Osteoblast (primary cell): Measurements from ENCODE around the gene GRK1. TPM values are rescaled to one million over a fixed set of nuclear protein-coding genes. Genes with fewer than 3 reads are reported as not detected.

ENCODE experiments used
- DNase-seq: peaks from one replicate; pipeline ENCODE4 v3.0.0; 2011; ENCODE audit warnings: low spot score, mixed read lengths; ENCODE audit not compliant: insufficient read length; ENCODE audit errors: missing footprints
- H2AFZ ChIP-seq: 2 replicates; pipeline ENCODE4 v1.6.0; 2011; ENCODE audit warnings: mild to moderate bottlenecking, low read length
- H3K27ac ChIP-seq: 2 replicates; pipeline ENCODE4 v1.5.1; 2011; ENCODE audit warnings: mild to moderate bottlenecking, low read depth, low read length, moderate library complexity
- H3K27me3 ChIP-seq: 2 replicates; pipeline ENCODE4 v1.6.0; 2012; ENCODE audit warnings: mild to moderate bottlenecking, control low read depth, inconsistent platforms, low read length, moderate library complexity; ENCODE audit not compliant: insufficient read depth
- H3K36me3 ChIP-seq: 2 replicates; pipeline ENCODE4 v1.5.1; 2011; ENCODE audit warnings: mild to moderate bottlenecking, low read length, control low read depth, moderate library complexity; ENCODE audit not compliant: insufficient read depth
- H3K4me1 ChIP-seq: 2 replicates; pipeline ENCODE4 v1.5.1; 2011; ENCODE audit warnings: mild to moderate bottlenecking, low read length, control low read depth, moderate library complexity; ENCODE audit not compliant: insufficient read depth
- H3K4me2 ChIP-seq: 2 replicates; pipeline ENCODE4 v1.6.0; 2011; ENCODE audit warnings: mild to moderate bottlenecking, low read length; ENCODE audit not compliant: insufficient read depth
- H3K4me3 ChIP-seq: fragments of 200-600 bp; sonication (generic); 3 replicates; pipeline ENCODE4 v1.5.1; 2012; ENCODE audit warnings: mild to moderate bottlenecking, low read length, inconsistent platforms; ENCODE audit not compliant: insufficient read depth
- H3K79me2 ChIP-seq: 2 replicates; pipeline ENCODE4 v1.6.0; 2012; ENCODE audit warnings: mild to moderate bottlenecking, low read length, control low read depth, inconsistent platforms; ENCODE audit not compliant: insufficient read depth
- H3K9me3 ChIP-seq: 2 replicates; pipeline ENCODE4 v1.5.1; 2011; ENCODE audit warnings: low read depth, low read length, control low read depth
- H4K20me1 ChIP-seq: 2 replicates; pipeline ENCODE4 v1.6.0; 2012; ENCODE audit warnings: mild to moderate bottlenecking, low read length, control low read depth; ENCODE audit not compliant: insufficient read depth
- CTCF ChIP-seq: IDR thresholded peaks from 2 replicates; pipeline ENCODE4 v1.5.1; 2011; ENCODE audit warnings: mild to moderate bottlenecking, low read depth, low read length, moderate library complexity; ENCODE audit errors: extremely low read depth
- total RNA-seq: library from RNA; depleted of rRNA; stranded (reverse); fragments of >200 nt; gene quantifications from 2 replicates; pipeline ENCODE4 v1.2.3, GENCODE V29; 2012

Gene GRK1
- total RNA-seq, 1 donor = not detected

DNA sequence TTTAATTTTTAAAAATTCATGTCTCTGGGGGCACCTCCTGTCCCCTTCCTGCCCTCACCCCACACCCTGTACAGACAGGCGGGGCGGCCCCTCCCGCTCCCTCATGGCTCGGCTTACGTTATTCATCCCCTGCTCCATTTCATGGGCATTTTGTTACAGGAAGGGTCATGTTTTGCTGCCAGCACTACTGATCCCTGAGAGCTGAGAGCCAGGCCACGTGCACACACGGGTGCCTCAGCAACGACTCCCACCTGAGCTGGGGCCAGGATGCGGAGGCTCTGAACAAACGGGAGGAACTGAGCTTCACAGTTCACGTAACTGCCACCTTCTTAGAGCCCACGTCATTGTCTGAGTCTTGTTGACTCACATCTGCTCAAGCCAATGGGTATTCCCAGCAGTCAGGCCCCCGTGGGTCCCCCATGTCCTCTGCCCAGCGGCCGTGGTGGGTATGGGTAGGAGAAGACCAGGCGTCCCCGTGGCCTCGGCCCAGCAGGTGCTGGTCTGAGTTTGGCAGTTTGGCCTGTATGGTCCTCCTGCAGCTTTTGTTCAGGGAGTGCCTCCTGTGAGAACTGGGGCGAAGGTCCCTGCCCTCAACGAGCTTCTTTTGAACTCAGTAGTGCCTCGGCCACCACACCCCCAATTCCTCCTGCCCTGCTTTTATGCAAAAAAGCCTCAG lies 75.6 kb downstream of the GRK1 start:
- Histone ChIP-seq H2AFZ (no peak overlapping the region), H3K4me2 (peak overlapping the region; percentile 38)
- no peak for TF ChIP-seq CTCF

DNA sequence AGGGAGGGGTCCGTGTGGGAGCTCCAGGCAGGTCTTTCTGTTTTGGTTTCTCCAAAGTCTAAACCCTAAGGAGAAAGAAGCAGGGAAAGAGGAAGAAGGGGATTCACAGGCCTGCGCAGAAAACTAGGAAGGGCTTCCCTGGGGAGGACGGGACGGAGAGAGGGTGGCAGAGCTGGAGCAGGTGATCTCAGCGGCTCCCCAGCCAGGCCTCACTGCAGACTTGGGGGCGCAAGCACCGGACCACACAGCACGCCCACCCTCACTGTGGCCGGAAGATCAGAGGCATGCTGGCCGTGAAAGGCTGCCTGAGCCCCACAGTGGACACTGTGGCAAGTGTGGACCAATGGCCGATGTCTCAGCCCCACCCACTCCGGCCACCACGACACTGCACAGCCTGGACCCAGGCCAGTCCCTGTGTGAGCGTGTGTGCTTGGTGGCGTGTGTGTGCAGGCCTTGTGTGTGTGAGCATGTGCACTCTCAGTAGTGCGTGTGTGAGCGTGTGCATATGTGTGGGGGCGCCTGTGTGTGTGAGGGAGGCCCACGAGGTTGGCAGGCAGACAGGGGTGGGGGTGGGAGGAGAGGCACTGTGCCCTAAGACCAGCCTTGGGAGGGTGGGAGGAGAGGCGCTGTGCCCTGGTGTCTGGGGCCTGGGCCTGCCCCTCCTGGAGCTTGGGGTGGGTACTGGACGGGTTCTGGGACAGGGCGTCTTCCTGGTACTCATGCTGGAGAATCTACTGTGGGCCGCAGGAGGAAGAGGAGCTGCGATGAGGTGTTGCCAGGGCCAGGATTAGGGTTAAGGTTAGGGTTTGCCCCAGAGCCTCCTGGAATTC lies 76.6 kb downstream of the GRK1 start:
- H3K27ac ChIP-seq = no peak overlapping the region
- H3K79me2 ChIP-seq = no peaks in the 10 kb centered on the region
- peaks cover 9% of the 10 kb centered on the region for H3K4me1 ChIP-seq
- no peak for DNase-seq
- no peaks in the 10 kb centered on the region for H3K9me3 ChIP-seq
- no peak for TF ChIP-seq CTCF
- no peak overlapping the region for H2AFZ ChIP-seq
- H3K4me3 ChIP-seq = no peak overlapping the region
- H4K20me1 ChIP-seq = no peaks in the 10 kb centered on the region
- peaks cover 14% of the 10 kb centered on the region for H3K27me3 ChIP-seq
- no peak overlapping the region for H3K4me2 ChIP-seq
- no peaks in the 10 kb centered on the region for H3K36me3 ChIP-seq

More for the DNA sequence above, 75.6 kb downstream of the GRK1 start:
- H3K27me3 ChIP-seq = peaks cover 15% of the 10 kb centered on the region
- no peaks in the 10 kb centered on the region for H3K36me3 ChIP-seq
- H3K79me2 ChIP-seq = no peaks in the 10 kb centered on the region
- H3K27ac ChIP-seq = no peak overlapping the region
- H3K4me1 ChIP-seq = peaks cover 9% of the 10 kb centered on the region
- DNase-seq = no peak
- no peaks in the 10 kb centered on the region for H3K9me3 ChIP-seq
- H4K20me1 ChIP-seq = no peaks in the 10 kb centered on the region
- no peak overlapping the region for H3K4me3 ChIP-seq

- no peaks in the 10 kb centered on the region for H4K20me1 ChIP-seq
- H3K9me3 ChIP-seq = no peaks in the 10 kb centered on the region
- TF ChIP-seq CTCF = no peak
- no peak overlapping the region for H3K4me3 ChIP-seq
- H2AFZ ChIP-seq = no peak overlapping the region
- no peak overlapping the region for H3K27ac ChIP-seq
- DNase-seq = no peak
- H3K4me1 ChIP-seq = peaks cover 9% of the 10 kb centered on the region
- H3K79me2 ChIP-seq = no peaks in the 10 kb centered on the region
- H3K4me2 ChIP-seq = no peak overlapping the region
- peaks cover 10% of the 10 kb centered on the region for H3K27me3 ChIP-seq
- no peaks in the 10 kb centered on the region for H3K36me3 ChIP-seq
Observed at GRCh38 chr13:113744197-113745000, 77.4 kb downstream of the GRK1 start.
